ENCODE data around the gene LELP1. TPM values are rescaled to one million over a fixed set of nuclear protein-coding genes. Genes with fewer than 3 reads are reported as not detected.

The LELP1 gene
- total and polyA plus RNA-seq, 2 experiments from 2014 or later = not detected

- Histone ChIP-seq H3K27me3 (ENCODE audit: insufficient read depth) (no peaks in the 10 kb centered on the region), H3K4me3 (no peak overlapping the region), H3K36me3 (ENCODE audit: insufficient read depth) (no peaks in the 10 kb centered on the region), H3K27ac (ENCODE audit: low read depth) (no peak overlapping the region), H3K9me2 (ENCODE audit: insufficient read depth) (peaks cover 7% of the 10 kb centered on the region; the same call in 1 of the 2 replicates), H3K79me2 (replicated peaks; ENCODE audit: insufficient read depth) (no peaks in the 10 kb centered on the region), H4K20me1 (replicated peaks; ENCODE audit: insufficient read depth) (no peaks in the 10 kb centered on the region), H2AFZ (no peak overlapping the region), H3F3A (replicated peaks; ENCODE audit: low read depth) (no peaks in the 10 kb centered on the region), H3K4me1 (ENCODE audit: insufficient read depth) (no peaks in the 10 kb centered on the region), H3K4me2 (no peak overlapping the region)
- TF ChIP-seq ETS1 (IDR thresholded peaks at IDR 0.05) = no peak
- TF ChIP-seq POLR2AphosphoS5 (IDR thresholded peaks at IDR 0.05; ENCODE audit: low read depth) = no peak
- no peak for TF ChIP-seq EZH2 (IDR thresholded peaks at IDR 0.05; ENCODE audit: low read depth, unreplicated experiment)
- H3K27ac Mint-ChIP-seq = no peak overlapping the region
- DNase-seq (ENCODE audit: low spot score) (no peak), ATAC-seq (no peak)
- no peaks in the 10 kb centered on the region for H3K9me3 Mint-ChIP-seq
- H3K4me3 Mint-ChIP-seq = no peak overlapping the region
- H3K27me3 Mint-ChIP-seq (ENCODE audit: insufficient read depth, low read depth, poor library complexity) = peaks cover 2% of the 10 kb centered on the region
- H3K36me3 Mint-ChIP-seq (ENCODE audit: low read depth) = no peaks in the 10 kb centered on the region
- H3K4me1 Mint-ChIP-seq = no peaks in the 10 kb centered on the region
These were observed 47.9 kb downstream of the LELP1 start for GRCh38 chr1:153251087-153251486.

- no peaks in the 10 kb centered on the region for H3K36me3 Mint-ChIP-seq (ENCODE audit: low read depth)
- no peak overlapping the region for H3K4me2 ChIP-seq
- H3K9me2 ChIP-seq (ENCODE audit: insufficient read depth) = peaks cover 4% of the 10 kb centered on the region; the same call in 1 of the 2 replicates
- peaks cover 2% of the 10 kb centered on the region for H3K27me3 Mint-ChIP-seq (ENCODE audit: insufficient read depth, low read depth, poor library complexity)
- no peak overlapping the region for H2AFZ ChIP-seq
- H3K4me1 ChIP-seq (ENCODE audit: insufficient read depth) = no peaks in the 10 kb centered on the region
- H3K79me2 ChIP-seq (replicated peaks; ENCODE audit: insufficient read depth) = no peaks in the 10 kb centered on the region
- ATAC-seq (no peak), DNase-seq (ENCODE audit: low spot score) (no peak)
- no peaks in the 10 kb centered on the region for H4K20me1 ChIP-seq (replicated peaks; ENCODE audit: insufficient read depth)
- no peaks in the 10 kb centered on the region for H3K36me3 ChIP-seq (ENCODE audit: insufficient read depth)
- no peaks in the 10 kb centered on the region for H3K4me1 Mint-ChIP-seq
- H3K27ac Mint-ChIP-seq = no peak overlapping the region
- H3K4me3 ChIP-seq = no peak overlapping the region
- TF ChIP-seq CREB1 (CRISPR knock-in tag; IDR thresholded peaks at IDR 0.05; ENCODE audit: low read depth) (no peak), NANOG (IDR thresholded peaks at IDR 0.05; ENCODE audit: borderline replicate concordance) (no peak), ZNF331 (CRISPR knock-in tag; IDR thresholded peaks at IDR 0.05; ENCODE audit: low read depth) (no peak), ETS1 (IDR thresholded peaks at IDR 0.05) (no peak), STAT1 (IDR thresholded peaks at IDR 0.05; ENCODE audit: unreplicated experiment) (no peak), JUNB (IDR thresholded peaks at IDR 0.05; ENCODE audit: unreplicated experiment) (no peak)
- H3F3A ChIP-seq (replicated peaks; ENCODE audit: low read depth) = no peaks in the 10 kb centered on the region
- no peak overlapping the region for H3K27ac ChIP-seq (ENCODE audit: low read depth)
- H3K9me3 Mint-ChIP-seq = no peaks in the 10 kb centered on the region
- H3K4me3 Mint-ChIP-seq = no peak overlapping the region
- H3K27me3 ChIP-seq (ENCODE audit: insufficient read depth) = no peaks in the 10 kb centered on the region
These were observed 48.3 kb downstream of the LELP1 start for GRCh38 chr1:153251562-153251961.

- Histone ChIP-seq H3K9me2 (ENCODE audit: insufficient read depth) (peaks cover 4% of the 10 kb centered on the region; the same call in 1 of the 2 replicates), H3K36me3 (ENCODE audit: insufficient read depth) (no peaks in the 10 kb centered on the region), H3K79me2 (replicated peaks; ENCODE audit: insufficient read depth) (no peaks in the 10 kb centered on the region), H3K4me3 (no peak overlapping the region), H3K27ac (ENCODE audit: low read depth) (no peak overlapping the region), H2AFZ (no peak overlapping the region), H3K4me1 (ENCODE audit: insufficient read depth) (no peaks in the 10 kb centered on the region), H3K27me3 (ENCODE audit: insufficient read depth) (no peaks in the 10 kb centered on the region), H3F3A (replicated peaks; ENCODE audit: low read depth) (no peaks in the 10 kb centered on the region), H3K4me2 (no peak overlapping the region), H4K20me1 (replicated peaks; ENCODE audit: insufficient read depth) (no peaks in the 10 kb centered on the region)
- no peaks in the 10 kb centered on the region for H3K4me1 Mint-ChIP-seq
- no peak overlapping the region for H3K4me3 Mint-ChIP-seq
- H3K27me3 Mint-ChIP-seq (ENCODE audit: insufficient read depth, low read depth, poor library complexity) = peaks cover 2% of the 10 kb centered on the region
- no peaks in the 10 kb centered on the region for H3K36me3 Mint-ChIP-seq (ENCODE audit: low read depth)
- ATAC-seq = no peak
- DNase-seq (ENCODE audit: low spot score) = no peak
- H3K27ac Mint-ChIP-seq = no peak overlapping the region
- H3K9me3 Mint-ChIP-seq = no peaks in the 10 kb centered on the region
- no peak for TF ChIP-seq JUNB (IDR thresholded peaks at IDR 0.05; ENCODE audit: unreplicated experiment)
- no peak for TF ChIP-seq EZH2 (IDR thresholded peaks at IDR 0.05; ENCODE audit: low read depth, unreplicated experiment)
- no peak for TF ChIP-seq STAT1 (IDR thresholded peaks at IDR 0.05; ENCODE audit: unreplicated experiment)
- TF ChIP-seq ETS1 (IDR thresholded peaks at IDR 0.05) = no peak
- no peak for TF ChIP-seq CREB1 (CRISPR knock-in tag; IDR thresholded peaks at IDR 0.05; ENCODE audit: low read depth)
- no peak for TF ChIP-seq ZNF114 (CRISPR knock-in tag; IDR thresholded peaks at IDR 0.05)
- TF ChIP-seq EZH2phosphoT487 (IDR thresholded peaks at IDR 0.05; ENCODE audit: unreplicated experiment) = no peak
- TF ChIP-seq NANOG (IDR thresholded peaks at IDR 0.05; ENCODE audit: borderline replicate concordance) = no peak
- TF ChIP-seq REST (IDR thresholded peaks at IDR 0.05; ENCODE audit: unreplicated experiment) = no peak
These were observed 48.8 kb downstream of the LELP1 start for GRCh38 chr1:153251988-153252387.
